Measurements from ENCODE around the gene FAM20A. TPM values are rescaled to one million over a fixed set of nuclear protein-coding genes. Genes with fewer than 3 reads are reported as not detected.

Gene FAM20A
- total and polyA plus RNA-seq, 9 of the 15 experiments (the other 6 are each of a cell fraction or from before 2014, with no cell fraction given): 0.07 TPM; not detected in 8

- TF ChIP-seq CTCF (IDR thresholded peaks at IDR 0.05 in 2 of 3, conservative IDR thresholded peaks at IDR 0.05 in 1 of 3; ENCODE audit: insufficient read depth in 2 of 3, low read depth in 1 of 3, low read length in 3 of 3) (peak in 1 of 3 experiments; percentile 1; a peak in 1 of 6 replicates), AFF1 (IDR thresholded peaks at IDR 0.05; ENCODE audit: low read depth in 1 of 2, partially characterized antibody in 2 of 2) (peak in 1 of 2 experiments; percentile 30), NBN (IDR thresholded peaks at IDR 0.05; ENCODE audit: low read depth) (0 out of 2 replicates have a peak, but pooled peaks have one; percentile 70), PRDM10 (IDR thresholded peaks at IDR 0.05; ENCODE audit: partially characterized antibody) (peak; percentile 43), SIRT6 (IDR thresholded peaks at IDR 0.05; ENCODE audit: low read depth, low read length) (peak; percentile 18), TRIM24 (IDR thresholded peaks at IDR 0.05) (0 out of 4 replicates have a peak, but pooled peaks of 1 of the 2 experiments have one; percentile 21), PHF8 (IDR thresholded peaks at IDR 0.05; ENCODE audit: borderline replicate concordance, low read length) (peak; percentile 9; the same call in 1 of the 2 replicates)
Observed at GRCh38 chr17:68511671-68512246, 89.4 kb downstream of the FAM20A start (continued).

Measured in K562 (cell line).